ENCODE measurements around the gene DNM1L.

The DNM1L gene

GRCh38 chr12:32761716-32762115 is 82.6 kb downstream of the DNM1L start:
- DNase-seq: no peak

DNA sequence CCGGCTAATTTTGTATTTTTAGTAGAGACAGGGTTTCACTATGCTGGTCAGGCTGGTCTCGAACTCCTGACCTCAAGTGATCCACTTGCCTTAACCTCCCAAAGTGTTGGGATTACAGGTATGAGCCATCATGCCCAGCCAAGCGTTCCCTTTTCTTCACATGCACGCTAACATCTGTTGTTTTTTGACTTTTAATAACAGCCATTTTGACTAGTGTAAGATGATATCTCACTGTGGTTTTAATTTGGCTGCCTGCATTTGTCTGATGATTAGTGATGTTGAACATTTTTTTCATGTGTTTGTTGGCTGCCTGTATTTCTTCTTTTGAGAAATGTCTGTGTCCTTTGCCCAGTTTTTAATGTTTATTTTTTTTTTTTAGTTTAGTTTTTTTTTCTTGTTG is 86.8 kb downstream of the DNM1L start:
- DNase-seq: no peak

- DNase-seq: no peak
These were observed 89.4 kb downstream of the DNM1L start for GRCh38 chr12:32768518-32768917.

DNA sequence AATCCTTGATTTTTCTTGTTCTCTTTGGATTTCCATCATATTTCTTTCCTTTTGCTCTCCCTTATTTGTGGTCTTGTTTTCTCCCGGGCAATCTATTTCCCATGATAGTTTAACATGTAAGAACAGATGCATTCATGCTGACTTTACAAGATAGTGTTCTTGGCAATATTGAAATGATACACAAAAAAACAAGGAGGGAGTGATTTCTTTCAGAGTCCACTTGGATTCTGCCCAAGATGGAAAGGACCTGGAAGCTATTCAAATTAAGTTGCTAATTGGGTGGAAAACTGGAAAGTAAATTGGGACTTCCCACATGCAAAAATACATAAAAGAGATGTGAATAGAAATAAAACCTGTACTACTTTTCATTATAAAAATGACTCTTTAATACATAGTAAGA is 91.0 kb downstream of the DNM1L start:
- no peak for DNase-seq

- DNase-seq: no peak
These were observed 94.6 kb downstream of the DNM1L start for GRCh38 chr12:32773691-32774090.

DNA sequence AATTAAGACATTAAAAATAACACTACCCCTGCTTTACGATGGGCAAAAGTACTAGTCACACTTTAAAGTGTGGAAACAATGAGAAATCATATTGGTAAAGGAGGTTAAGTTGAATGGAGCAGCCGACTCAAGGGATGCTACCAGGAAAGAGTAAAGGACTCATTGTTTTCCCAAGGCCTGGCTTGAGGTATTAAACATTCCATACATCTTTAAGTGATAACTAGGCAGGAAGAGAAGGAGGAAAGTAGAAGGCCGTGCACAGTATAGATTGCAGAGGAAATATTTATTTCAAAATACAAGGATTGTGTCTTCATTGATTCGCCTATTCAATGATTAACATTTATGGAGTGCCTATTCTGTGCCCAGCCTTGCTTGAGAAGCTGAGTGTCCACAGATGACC is 97.2 kb downstream of the DNM1L start:
- DNase-seq: no peak

DNA sequence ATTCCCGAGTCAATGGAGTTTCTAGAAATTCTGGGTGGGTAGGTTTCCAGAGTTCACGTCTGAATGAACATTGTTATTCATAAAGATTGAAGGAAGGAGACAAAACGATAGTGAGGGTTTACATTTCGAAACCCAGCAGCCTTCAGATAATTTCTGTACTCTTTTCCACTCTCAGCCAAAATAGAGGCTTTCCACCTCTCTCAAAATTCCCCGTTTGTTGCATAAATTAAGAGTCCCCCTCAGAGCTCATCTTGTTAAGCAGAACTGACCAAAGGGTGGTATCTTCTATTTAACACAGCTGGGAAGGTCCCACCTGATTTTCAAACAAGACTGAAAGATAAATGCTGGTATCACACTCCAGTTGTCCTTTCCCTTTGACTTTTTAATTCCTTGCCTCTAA is 98.1 kb downstream of the DNM1L start:
- DNase-seq: no peak

- no peak for DNase-seq
These were observed 98.6 kb downstream of the DNM1L start for GRCh38 chr12:32777691-32778175.

- no peak for DNase-seq
These were observed 101.0 kb downstream of the DNM1L start for GRCh38 chr12:32780071-32780470.

DNA sequence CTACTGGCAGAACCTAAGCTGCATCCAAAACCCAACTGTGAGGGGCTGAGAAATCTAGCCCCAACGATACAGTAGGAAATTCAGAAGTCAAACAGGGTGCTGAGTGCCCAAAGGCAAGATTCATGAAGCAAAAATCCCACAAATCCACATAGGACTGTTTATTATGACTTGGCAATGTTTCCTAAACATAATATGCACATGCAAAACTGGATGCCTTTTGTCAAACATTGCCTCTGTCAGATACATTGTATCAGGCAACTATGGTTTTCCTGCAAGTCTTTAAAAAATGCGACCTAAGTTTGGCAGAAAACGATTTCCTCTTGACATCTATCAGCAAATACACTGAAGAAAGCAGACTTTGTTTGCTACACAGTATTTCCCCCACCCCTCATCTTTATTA is 103.9 kb downstream of the DNM1L start:
- DNase-seq: no peak

- DNase-seq: no peak
These were observed 106.5 kb downstream of the DNM1L start for GRCh38 chr12:32785557-32785956.

- no peak for DNase-seq
These were observed 109.3 kb downstream of the DNM1L start for GRCh38 chr12:32788405-32788804.

DNA sequence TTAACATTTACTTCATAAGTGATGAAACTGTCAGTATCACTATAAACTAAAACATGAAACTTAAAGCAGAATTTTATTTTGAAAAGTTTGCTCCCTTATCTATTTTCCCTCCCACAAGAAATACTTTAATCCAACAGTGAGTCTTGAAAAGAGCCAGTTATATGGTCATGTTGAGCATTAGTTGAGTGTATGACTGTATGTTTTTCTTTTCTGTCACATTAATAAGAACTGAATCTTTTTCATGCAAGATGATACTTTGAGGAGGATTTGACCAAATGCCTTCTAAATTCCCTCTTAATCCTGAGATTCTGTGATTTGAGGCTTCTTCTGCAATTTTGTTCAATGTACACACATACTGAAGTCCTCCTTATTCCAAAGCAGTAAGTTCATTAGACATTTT is 110.3 kb downstream of the DNM1L start:
- DNase-seq: no peak

DNA sequence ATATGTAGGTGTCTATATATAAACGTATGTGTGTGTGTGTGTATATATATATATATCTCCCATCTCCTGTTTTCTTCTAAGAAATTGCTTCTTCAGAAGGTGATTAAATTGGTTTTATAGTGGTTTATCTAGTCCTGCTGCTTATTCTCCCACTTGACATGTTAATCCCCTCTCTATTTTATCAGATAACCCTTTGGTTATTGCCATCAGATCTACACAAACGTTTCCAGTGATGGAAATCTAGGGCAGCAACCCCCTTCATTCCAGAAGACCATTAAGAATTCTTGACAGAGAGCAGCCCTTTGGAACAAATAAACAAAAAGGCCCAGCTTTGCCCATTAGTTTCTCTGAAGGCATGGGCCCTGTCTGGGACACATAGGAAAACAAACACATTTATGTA is 110.8 kb downstream of the DNM1L start:
- DNase-seq: no peak

DNA sequence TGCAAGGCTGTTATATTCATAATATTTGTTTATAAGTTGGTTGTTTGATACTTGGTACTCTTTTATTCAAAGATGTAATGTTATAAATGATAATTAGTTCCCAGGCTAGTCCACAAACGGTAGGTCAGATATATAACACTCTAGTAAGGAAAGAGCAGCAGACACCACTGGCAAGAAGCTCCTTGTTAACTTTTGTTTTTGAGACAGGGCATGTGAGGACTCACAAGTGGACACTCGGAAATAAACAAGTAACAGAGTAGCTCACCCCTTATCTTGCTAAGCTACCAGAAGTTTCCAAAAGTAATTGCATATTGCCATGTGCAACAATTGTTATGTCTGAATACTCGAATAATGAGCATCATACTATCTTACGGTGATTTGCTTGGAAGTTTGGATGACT is 115.2 kb downstream of the DNM1L start:
- no peak for DNase-seq
